ENCODE measurements around the gene SF3B5.
A peak's percentile ranks its signal among the peaks of the same experiment; 100 is the strongest.
"Not testable (repeated sequence)": the region's sequence is repeated elsewhere in the genome, so short reads cannot be mapped to it uniquely, and the experiment has no call there.

SF3B5 gene

DNA sequence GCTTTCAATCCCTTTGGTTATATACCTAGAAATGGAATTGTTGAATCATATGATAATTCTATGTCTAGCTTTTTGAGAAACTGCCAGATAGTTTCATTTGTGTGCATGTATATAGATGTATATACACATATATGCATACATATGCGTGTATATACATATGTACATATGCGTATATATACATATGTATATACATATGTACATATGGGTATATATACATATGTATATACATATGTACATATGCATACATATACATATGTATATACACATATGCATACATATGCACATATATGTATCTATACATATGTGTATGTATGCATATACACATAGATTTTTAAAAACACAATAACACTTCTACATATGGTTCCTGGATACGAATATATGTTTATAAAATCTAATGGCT is 8.4 kb downstream of the SF3B5 start:
- no peak overlapping the region for H3K27ac Mint-ChIP-seq
- peaks cover 4% of the 10 kb centered on the region for H3K36me3 Mint-ChIP-seq
- ATAC-seq (no peak), DNase-seq (ENCODE audit: low spot score in 2 of 2) (no peak)
- H3K4me1 Mint-ChIP-seq, result no peaks in the 10 kb centered on the region
- no peak overlapping the region for H3K4me3 Mint-ChIP-seq
- no peaks in the 10 kb centered on the region for H3K9me3 Mint-ChIP-seq

DNA sequence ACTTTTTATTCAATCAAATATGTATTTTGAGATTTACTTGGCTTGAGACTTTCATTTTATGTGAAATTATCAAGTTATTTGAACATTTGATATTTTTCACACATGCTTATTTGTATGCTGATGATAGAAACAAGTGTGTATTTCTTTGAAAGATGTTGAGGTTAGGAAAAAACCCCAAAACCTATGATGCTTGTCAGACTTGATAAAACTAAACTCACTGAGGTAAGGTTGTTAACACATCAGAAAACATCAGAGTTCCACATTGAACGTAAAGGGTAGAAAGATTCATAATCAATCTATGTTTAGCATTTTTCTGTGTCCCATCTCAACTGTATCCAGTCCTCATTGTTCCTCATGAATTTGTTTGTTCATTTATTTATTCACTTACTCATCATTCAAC is 12.2 kb downstream of the SF3B5 start:
- no peak for DNase-seq (ENCODE audit: low spot score in 2 of 2)
- no peaks in the 10 kb centered on the region for H3K9me3 Mint-ChIP-seq
- no peaks in the 10 kb centered on the region for H3K36me3 Mint-ChIP-seq
- no peak overlapping the region for H3K4me3 Mint-ChIP-seq
- no peak overlapping the region for H3K27ac Mint-ChIP-seq
- ATAC-seq, result no peak
- no peaks in the 10 kb centered on the region for H3K4me1 Mint-ChIP-seq

DNA sequence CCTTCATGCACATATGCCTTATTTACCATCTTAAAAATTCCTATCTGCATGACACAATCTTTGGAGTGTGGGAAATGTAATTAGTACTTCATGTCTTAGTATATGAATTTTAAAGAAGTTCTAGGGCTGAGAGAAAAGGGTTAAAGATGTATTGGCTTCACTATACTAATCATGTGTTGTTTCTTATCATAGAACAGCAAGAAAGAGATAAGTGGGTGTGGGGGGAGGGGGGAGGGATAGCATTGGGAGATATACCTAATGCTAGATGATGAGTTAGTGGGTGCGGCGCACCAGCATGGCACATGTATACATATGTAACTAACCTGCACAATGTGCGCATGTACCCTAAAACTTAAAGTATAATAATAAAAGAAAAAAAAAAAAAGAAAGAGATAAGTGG is 13.0 kb downstream of the SF3B5 start:
- H3K4me3 Mint-ChIP-seq; H3K9me3 Mint-ChIP-seq; ATAC-seq; DNase-seq (ENCODE audit: low spot score in 2 of 2); H3K27ac Mint-ChIP-seq; H3K4me1 Mint-ChIP-seq; H3K36me3 Mint-ChIP-seq: not testable (repeated sequence)

DNA sequence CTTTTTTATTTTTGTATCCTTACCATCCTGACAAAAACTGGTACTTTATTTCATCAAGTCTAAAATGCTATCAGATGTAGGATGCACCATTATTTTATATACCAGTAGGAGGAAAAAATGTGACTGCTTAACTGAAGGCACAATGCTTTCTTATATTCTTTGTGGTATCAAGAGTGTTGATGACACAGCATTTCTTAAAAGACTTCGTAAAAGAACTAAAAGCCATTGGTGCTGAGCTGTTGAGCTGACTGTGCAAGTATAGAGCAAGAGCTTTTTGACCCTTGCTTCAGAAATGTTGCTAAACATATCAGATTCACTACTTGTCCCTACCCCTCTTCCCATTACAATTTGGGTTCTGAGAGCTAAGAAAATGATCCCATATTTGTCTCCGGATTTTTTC is 17.5 kb downstream of the SF3B5 start:
- no peak for ATAC-seq

DNA sequence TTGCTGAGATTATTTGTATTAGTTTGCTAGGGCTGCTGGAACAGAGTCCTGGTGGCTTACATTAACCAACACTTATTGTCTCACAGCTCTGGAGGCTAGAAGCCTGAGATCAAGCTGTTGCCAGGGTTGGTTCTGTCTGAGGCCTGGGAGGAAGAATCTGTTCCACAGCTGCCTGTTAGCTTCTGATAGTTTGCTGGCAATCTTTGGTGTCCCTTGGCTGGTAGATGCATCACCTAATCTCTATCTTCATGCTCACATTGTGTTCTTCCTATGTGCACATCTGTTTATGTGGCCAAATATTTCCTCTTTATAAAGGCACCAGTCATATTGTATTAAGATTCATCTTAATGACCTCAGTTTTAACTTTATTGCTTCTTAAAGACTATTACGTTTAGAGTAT is 19.5 kb downstream of the SF3B5 start:
- no peaks in the 10 kb centered on the region for H3K9me3 Mint-ChIP-seq
- H3K36me3 Mint-ChIP-seq, result no peaks in the 10 kb centered on the region
- H3K4me3 Mint-ChIP-seq, result no peak overlapping the region
- ATAC-seq (no peak), DNase-seq (ENCODE audit: low spot score in 2 of 2) (no peak)
- H3K4me1 Mint-ChIP-seq, result no peaks in the 10 kb centered on the region
- H3K27ac Mint-ChIP-seq, result no peak overlapping the region

More for the DNA sequence above, 17.5 kb downstream of the SF3B5 start:
- no peak for DNase-seq (ENCODE audit: low spot score in 2 of 2)
- H3K27ac Mint-ChIP-seq, result no peak overlapping the region
- no peaks in the 10 kb centered on the region for H3K36me3 Mint-ChIP-seq
- no peaks in the 10 kb centered on the region for H3K4me1 Mint-ChIP-seq
- no peak overlapping the region for H3K4me3 Mint-ChIP-seq
- no peaks in the 10 kb centered on the region for H3K9me3 Mint-ChIP-seq

GRCh38 chr6:144075187-144075586 is 20.2 kb downstream of the SF3B5 start:
- Mint-ChIP-seq H3K4me3 (no peak overlapping the region), H3K36me3 (no peaks in the 10 kb centered on the region), H3K9me3 (no peaks in the 10 kb centered on the region), H3K27ac (no peak overlapping the region), H3K4me1 (no peaks in the 10 kb centered on the region)
- DNase-seq (ENCODE audit: low spot score in 2 of 2) (no peak), ATAC-seq (no peak)

- no peak for ATAC-seq
- Mint-ChIP-seq H3K4me3 (no peak overlapping the region), H3K27ac (no peak overlapping the region), H3K9me3 (no peaks in the 10 kb centered on the region), H3K4me1 (peaks cover 8% of the 10 kb centered on the region), H3K36me3 (no peaks in the 10 kb centered on the region)
- no peak for DNase-seq (ENCODE audit: low spot score in 2 of 2)
These were observed 22.3 kb downstream of the SF3B5 start for GRCh38 chr6:144073024-144073423.

DNA sequence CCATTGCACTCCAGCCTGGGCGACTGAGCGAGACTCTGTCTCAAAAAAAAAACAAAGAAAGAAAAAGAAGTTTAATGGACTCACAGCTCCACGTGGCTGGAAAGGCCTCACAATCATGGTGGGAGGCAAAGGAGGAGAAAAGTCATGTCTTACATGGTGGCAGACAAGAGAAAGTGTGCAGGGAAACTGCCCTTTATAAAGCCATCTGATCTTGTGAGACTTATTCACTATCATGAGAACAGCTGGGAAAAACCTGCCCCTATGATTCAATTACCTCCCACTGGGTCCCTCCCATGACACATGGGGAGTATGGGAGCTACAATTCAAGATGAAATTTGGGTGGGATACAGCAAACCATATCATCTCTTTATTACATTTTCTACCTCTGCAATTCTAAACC is 25.9 kb downstream of the SF3B5 start:
- no peak overlapping the region for H3K27ac Mint-ChIP-seq
- H3K4me3 Mint-ChIP-seq, result no peak overlapping the region
- no peaks in the 10 kb centered on the region for H3K9me3 Mint-ChIP-seq
- peaks cover 6% of the 10 kb centered on the region for H3K36me3 Mint-ChIP-seq
- H3K4me1 Mint-ChIP-seq, result peaks cover 28% of the 10 kb centered on the region
- ATAC-seq (no peak), DNase-seq (ENCODE audit: low spot score in 2 of 2) (no peak)

- no peak for DNase-seq (ENCODE audit: low spot score in 2 of 2)
- Mint-ChIP-seq H3K4me3 (no peak overlapping the region), H3K36me3 (peaks cover 9% of the 10 kb centered on the region), H3K27ac (no peak overlapping the region), H3K4me1 (peaks cover 29% of the 10 kb centered on the region), H3K9me3 (no peaks in the 10 kb centered on the region)
- ATAC-seq, result no peak
These were observed 26.6 kb downstream of the SF3B5 start for GRCh38 chr6:144068794-144069193.

DNA sequence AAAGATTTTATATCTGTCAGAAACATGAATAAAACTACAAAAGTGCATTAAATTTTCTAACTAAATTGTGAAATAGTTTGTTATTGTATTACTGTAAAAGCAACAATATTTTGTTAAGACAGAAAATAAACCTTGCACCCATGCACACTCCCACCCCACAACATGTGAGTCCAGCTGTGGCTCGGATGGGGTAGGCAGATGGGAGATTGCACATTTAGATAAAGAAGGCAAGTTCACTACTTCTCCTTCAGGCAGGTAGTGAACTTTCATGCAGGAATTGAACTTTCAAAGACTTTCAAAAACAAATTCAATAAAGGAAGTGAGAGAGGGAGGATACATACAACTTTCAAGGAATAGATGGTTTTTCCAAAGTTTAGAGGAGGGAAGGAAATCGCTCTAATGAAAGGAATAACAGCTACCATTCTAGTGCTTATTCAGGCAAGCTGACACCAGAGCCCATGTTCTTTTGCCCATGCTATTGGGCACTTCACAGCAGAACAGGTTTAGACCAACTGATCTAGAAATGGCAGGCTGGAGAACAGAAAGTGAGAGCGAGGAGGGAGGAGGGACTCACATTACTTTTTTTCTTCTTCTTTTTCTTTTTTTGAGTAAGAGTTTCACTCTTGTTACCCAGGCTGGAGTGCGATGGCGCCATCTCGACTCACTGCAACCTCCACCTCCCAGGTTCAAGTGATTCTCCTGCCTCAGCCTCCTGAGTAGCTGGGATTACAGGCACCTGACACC is 28.5 kb downstream of the SF3B5 start:
- Mint-ChIP-seq H3K4me1 (peaks cover 41% of the 10 kb centered on the region), H3K9me3 (no peaks in the 10 kb centered on the region), H3K4me3 (peak overlapping the region; percentile 15), H3K27ac (peak overlapping the region; percentile 39), H3K36me3 (peaks cover 12% of the 10 kb centered on the region)
- DNase-seq (ENCODE audit: low spot score in 2 of 2) (no peak), ATAC-seq (peak; percentile 4)

- peak overlapping the region; percentile 39 for H3K27ac Mint-ChIP-seq
- peaks cover 41% of the 10 kb centered on the region for H3K4me1 Mint-ChIP-seq
- DNase-seq (ENCODE audit: low spot score in 2 of 2), result no peak
- no peak for ATAC-seq
- no peaks in the 10 kb centered on the region for H3K9me3 Mint-ChIP-seq
- peak overlapping the region; percentile 15 for H3K4me3 Mint-ChIP-seq
- peaks cover 13% of the 10 kb centered on the region for H3K36me3 Mint-ChIP-seq
These were observed 29.1 kb downstream of the SF3B5 start for GRCh38 chr6:144066255-144066654.

DNA sequence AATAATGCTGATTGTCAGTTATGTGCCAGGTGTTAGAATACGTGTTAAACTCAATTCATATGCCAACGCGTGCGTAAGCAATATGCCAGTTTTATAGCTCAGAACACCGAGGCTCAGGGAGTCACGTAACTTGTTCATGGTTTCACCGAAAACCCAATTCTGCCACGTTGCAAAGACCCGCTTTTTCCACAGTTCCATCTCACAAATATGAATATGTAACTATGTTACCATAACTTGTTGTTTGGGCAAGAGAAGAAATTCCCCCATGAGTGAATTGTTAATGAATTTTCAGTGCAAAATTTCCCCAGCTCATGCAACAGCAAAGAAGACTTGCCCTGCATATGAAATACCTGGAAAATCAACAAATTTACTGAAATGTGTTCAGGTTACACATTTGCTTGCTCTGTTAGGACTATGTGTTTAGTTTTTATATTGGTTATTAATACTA is 30.1 kb downstream of the SF3B5 start:
- peaks cover 41% of the 10 kb centered on the region for H3K4me1 Mint-ChIP-seq

DNA sequence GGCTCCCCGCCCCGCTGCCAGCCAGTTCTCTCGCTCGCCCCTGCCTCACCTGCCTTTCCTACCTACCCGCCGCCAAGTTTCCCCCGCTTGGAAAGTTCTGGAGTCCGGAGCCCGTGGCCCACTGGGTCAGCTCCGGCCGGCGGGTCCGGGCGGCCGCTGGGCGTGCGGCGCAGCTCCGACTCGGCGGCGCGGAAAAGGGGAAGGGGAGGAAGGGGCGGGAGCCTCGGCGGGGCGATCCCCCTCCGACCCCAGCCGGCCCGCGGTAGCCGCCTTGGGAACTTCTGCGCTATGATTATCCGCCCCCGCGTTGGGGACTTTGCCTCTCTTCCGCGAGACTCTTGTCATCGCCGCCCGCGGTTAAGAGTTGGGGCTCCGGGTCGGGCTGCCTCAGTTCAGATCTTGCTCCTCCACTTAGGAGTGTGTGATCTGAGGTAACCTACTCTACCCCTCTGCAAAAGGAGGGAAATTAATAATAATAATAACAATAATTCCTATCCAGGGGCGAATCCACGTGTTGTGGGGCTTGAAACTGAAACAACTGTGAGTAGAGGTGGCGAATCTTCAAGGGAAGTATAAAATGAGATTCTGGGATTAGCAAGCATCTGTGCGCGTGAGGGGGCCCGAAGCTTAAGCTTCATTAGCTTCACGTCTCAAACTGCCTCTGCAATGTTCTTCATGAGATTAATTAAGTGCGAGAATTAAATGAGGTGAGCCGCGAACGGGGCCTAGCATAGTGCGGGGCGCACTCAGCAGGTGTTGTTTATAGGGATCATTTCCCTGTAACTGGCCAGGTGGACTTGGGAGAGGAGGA is 30.8 kb downstream of the SF3B5 start:
- ATAC-seq, result peak; percentile 73
- Mint-ChIP-seq H3K36me3 (peaks cover 13% of the 10 kb centered on the region), H3K27ac (peak overlapping the region; percentile 92), H3K4me1 (peaks cover 41% of the 10 kb centered on the region), H3K9me3 (no peaks in the 10 kb centered on the region), H3K4me3 (peak overlapping the region; percentile 85)
- DNase-seq (ENCODE audit: low spot score in 2 of 2), result peak; percentile 57 to 79

More for the DNA sequence above, 30.1 kb downstream of the SF3B5 start:
- Mint-ChIP-seq H3K36me3 (peaks cover 13% of the 10 kb centered on the region), H3K27ac (peak overlapping the region; percentile 92), H3K9me3 (no peaks in the 10 kb centered on the region), H3K4me3 (peak overlapping the region; percentile 85)
- DNase-seq (ENCODE audit: low spot score in 2 of 2) (no peak), ATAC-seq (no peak)

GRCh38 chr6:144063744-144064401 is 31.5 kb downstream of the SF3B5 start:
- DNase-seq (ENCODE audit: low spot score in 2 of 2) (peak; percentile 82 to 93), ATAC-seq (peak; percentile 95)
- H3K4me3 Mint-ChIP-seq, result peak overlapping the region; percentile 85
- peak overlapping the region; percentile 92 for H3K27ac Mint-ChIP-seq
- H3K36me3 Mint-ChIP-seq, result peaks cover 13% of the 10 kb centered on the region
- no peaks in the 10 kb centered on the region for H3K9me3 Mint-ChIP-seq
- H3K4me1 Mint-ChIP-seq, result peaks cover 39% of the 10 kb centered on the region

GRCh38 chr6:144063246-144063743 is 32.1 kb downstream of the SF3B5 start:
- Mint-ChIP-seq H3K4me3 (peak overlapping the region; percentile 85), H3K4me1 (peaks cover 37% of the 10 kb centered on the region), H3K27ac (peak overlapping the region; percentile 83), H3K36me3 (peaks cover 13% of the 10 kb centered on the region), H3K9me3 (no peaks in the 10 kb centered on the region)
- peak; percentile 0 for ATAC-seq
- no peak for DNase-seq (ENCODE audit: low spot score in 2 of 2)

All from stimulated activated effector memory CD8-positive, alpha-beta T cell treated with anti-CD3 and anti-CD28 coated beads, Interleukin-12 subunit alpha, Interleukin-12 subunit beta, amount 100 ng/mL, for 72 hours (primary cell).